SK-N-SH (cell line): ENCODE measurements around the gene EML1.

Source experiments
- FOSL2 ChIP-seq: IDR thresholded peaks from 2 replicates; pipeline ENCODE4 v1.4.0; 2012; ENCODE audit warnings: low read depth, mild to moderate bottlenecking, moderate library complexity, borderline replicate concordance
- JUND ChIP-seq: IDR thresholded peaks from 2 replicates; pipeline ENCODE4 v1.4.0; 2012
- TAF1 ChIP-seq: IDR thresholded peaks from 2 replicates; pipeline ENCODE4 v1.6.1; 2012; ENCODE audit warnings: low read depth, mild to moderate bottlenecking, low read length, moderate library complexity, borderline replicate concordance
- TF ChIP-seq, protein P1 (sequence below): fragments of 200-600 bp; sonication (generic); IDR thresholded peaks from 2 replicates; pipeline ENCODE4 v1.6.1; 2017; ENCODE audit warnings: antibody characterized with exemption, mild to moderate bottlenecking, moderate library complexity

DNA sequence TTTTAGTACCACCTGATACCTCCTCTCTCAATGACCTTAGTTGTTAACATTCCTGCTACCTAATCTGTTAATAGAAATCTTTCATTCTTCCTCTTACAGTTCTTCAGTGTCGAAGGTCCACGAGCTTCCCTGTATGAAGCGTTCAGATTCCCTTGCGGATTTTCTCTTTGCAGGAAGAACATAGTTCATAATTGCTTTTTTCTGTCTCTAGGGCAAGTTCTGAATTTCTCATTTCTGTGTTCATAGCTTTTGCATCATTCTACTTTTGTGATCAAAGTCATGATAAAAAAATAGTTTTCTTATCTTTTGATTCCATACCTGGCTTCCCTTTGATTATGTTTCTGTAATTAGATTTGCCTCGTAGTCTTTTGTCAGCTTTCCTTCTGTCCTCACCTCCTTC, 94.9 kb downstream of the EML1 start:
- TF ChIP-seq, protein P1, sequence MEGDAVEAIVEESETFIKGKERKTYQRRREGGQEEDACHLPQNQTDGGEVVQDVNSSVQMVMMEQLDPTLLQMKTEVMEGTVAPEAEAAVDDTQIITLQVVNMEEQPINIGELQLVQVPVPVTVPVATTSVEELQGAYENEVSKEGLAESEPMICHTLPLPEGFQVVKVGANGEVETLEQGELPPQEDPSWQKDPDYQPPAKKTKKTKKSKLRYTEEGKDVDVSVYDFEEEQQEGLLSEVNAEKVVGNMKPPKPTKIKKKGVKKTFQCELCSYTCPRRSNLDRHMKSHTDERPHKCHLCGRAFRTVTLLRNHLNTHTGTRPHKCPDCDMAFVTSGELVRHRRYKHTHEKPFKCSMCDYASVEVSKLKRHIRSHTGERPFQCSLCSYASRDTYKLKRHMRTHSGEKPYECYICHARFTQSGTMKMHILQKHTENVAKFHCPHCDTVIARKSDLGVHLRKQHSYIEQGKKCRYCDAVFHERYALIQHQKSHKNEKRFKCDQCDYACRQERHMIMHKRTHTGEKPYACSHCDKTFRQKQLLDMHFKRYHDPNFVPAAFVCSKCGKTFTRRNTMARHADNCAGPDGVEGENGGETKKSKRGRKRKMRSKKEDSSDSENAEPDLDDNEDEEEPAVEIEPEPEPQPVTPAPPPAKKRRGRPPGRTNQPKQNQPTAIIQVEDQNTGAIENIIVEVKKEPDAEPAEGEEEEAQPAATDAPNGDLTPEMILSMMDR = no peak
- TF ChIP-seq JUND = no peak
- no peak for TF ChIP-seq TAF1
- TF ChIP-seq FOSL2 = no peak
